ENCODE results near the gene TGFBR2.

TGFBR2 gene

DNA sequence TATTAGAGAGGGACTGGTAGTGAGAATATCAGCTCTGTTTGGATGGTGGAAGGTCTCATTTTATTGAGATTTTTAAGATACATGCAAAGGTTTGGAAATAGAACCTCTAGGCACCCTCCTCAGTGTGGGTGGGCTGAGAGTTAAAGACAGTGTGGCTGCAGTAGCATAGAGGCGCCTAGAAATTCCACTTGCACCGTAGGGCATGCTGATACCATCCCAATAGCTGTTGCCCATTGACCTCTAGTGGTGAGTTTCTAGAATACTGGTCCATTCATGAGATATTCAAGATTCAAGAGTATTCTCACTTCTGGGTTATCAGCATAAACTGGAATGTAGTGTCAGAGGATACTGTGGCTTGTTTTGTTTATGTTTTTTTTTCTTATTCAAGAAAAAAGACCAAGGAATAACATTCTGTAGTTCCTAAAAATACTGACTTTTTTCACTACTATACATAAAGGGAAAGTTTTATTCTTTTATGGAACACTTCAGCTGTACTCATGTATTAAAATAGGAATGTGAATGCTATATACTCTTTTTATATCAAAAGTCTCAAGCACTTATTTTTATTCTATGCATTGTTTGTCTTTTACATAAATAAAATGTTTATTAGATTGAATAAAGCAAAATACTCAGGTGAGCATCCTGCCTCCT is 87.2 kb downstream of the TGFBR2 start:
- H3K4me3 ChIP-seq (ENCODE audit: low read depth, low read length): no peak overlapping the region
- peak; percentile 72 for DNase-seq (ENCODE audit: low read depth, low spot score)
- in situ Hi-C loops (cut with HindIII; ENCODE audit: low sequenced_read_pairs): no loop called here
- TF ChIP-seq, protein P1, sequence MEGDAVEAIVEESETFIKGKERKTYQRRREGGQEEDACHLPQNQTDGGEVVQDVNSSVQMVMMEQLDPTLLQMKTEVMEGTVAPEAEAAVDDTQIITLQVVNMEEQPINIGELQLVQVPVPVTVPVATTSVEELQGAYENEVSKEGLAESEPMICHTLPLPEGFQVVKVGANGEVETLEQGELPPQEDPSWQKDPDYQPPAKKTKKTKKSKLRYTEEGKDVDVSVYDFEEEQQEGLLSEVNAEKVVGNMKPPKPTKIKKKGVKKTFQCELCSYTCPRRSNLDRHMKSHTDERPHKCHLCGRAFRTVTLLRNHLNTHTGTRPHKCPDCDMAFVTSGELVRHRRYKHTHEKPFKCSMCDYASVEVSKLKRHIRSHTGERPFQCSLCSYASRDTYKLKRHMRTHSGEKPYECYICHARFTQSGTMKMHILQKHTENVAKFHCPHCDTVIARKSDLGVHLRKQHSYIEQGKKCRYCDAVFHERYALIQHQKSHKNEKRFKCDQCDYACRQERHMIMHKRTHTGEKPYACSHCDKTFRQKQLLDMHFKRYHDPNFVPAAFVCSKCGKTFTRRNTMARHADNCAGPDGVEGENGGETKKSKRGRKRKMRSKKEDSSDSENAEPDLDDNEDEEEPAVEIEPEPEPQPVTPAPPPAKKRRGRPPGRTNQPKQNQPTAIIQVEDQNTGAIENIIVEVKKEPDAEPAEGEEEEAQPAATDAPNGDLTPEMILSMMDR (IDR thresholded peaks at IDR 0.05; ENCODE audit: low read depth, low read length): peak; percentile 71

- H3K4me3 ChIP-seq (ENCODE audit: low read depth, low read length): no peak overlapping the region
- TF ChIP-seq, protein P1 (IDR thresholded peaks at IDR 0.05; ENCODE audit: low read depth, low read length): no peak
- in situ Hi-C loops (cut with HindIII; ENCODE audit: low sequenced_read_pairs): no loop called here
- no peak for DNase-seq (ENCODE audit: low read depth, low spot score)
These were observed 87.7 kb downstream of the TGFBR2 start for GRCh38 chr3:30694148-30694547.

GRCh38 chr3:30694668-30695067 is 88.3 kb downstream of the TGFBR2 start:
- no peak for DNase-seq (ENCODE audit: low read depth, low spot score)
- no peak overlapping the region for H3K4me3 ChIP-seq (ENCODE audit: low read depth, low read length)
- TF ChIP-seq, protein P1 (IDR thresholded peaks at IDR 0.05; ENCODE audit: low read depth, low read length): no peak
- in situ Hi-C loops (cut with HindIII; ENCODE audit: low sequenced_read_pairs): no loop called here

- TF ChIP-seq, protein P1 (IDR thresholded peaks at IDR 0.05; ENCODE audit: low read depth, low read length): no peak
- DNase-seq (ENCODE audit: low read depth, low spot score): no peak
- no peak overlapping the region for H3K4me3 ChIP-seq (ENCODE audit: low read depth, low read length)
- in situ Hi-C loops (cut with HindIII; ENCODE audit: low sequenced_read_pairs): no loop called here
These were observed 89.1 kb downstream of the TGFBR2 start for GRCh38 chr3:30695302-30696061.

DNA sequence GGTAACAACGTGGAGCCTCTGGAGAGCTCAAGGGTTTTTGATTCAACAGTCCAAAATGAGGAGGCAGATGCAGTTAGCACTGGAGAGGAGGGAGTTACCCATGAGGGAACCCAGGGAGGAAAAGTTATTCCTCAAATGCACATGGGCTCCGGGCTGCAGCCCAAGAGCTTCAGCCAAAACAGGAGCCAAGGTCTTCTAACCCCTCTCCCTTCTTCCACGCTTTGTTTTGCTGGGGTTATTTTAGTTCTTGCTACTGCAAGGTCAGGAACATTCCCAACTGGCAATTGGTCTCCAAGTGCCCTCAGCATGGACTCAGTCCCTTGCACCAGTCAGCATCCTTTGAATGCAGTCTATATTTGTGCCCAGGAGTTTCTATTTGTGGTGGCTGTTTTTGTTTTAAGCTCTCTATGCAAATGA is 90.0 kb downstream of the TGFBR2 start:
- DNase-seq (ENCODE audit: low read depth, low spot score): no peak
- in situ Hi-C loops (cut with HindIII; ENCODE audit: low sequenced_read_pairs): no loop called here
- TF ChIP-seq, protein P1 (IDR thresholded peaks at IDR 0.05; ENCODE audit: low read depth, low read length): no peak
- no peak overlapping the region for H3K4me3 ChIP-seq (ENCODE audit: low read depth, low read length)

DNA sequence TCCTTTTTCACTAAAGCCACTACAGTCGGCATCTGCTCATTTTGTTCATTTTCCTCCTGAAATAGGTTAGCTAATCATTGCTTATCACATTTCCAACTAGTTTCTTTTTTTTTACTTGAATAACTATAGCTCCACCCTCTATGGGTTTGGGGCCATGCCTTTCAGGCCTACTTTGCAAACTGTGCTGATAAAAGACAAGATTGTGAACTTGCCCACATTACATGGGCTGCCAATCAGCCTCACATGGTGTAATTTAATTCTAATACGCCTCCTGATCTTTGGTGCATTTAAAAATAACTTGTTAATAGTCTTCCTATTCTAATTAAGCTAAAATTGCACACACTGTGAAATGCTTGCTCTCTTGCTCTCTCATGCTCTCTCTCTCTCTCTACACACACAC is 90.5 kb downstream of the TGFBR2 start:
- in situ Hi-C loops (cut with HindIII; ENCODE audit: low sequenced_read_pairs): no loop called here
- no peak for DNase-seq (ENCODE audit: low read depth, low spot score)
- TF ChIP-seq, protein P1 (IDR thresholded peaks at IDR 0.05; ENCODE audit: low read depth, low read length): no peak

More for the DNA sequence above, 90.5 kb downstream of the TGFBR2 start:
- H3K4me3 ChIP-seq (ENCODE audit: low read depth, low read length): no peak overlapping the region

Measured in astrocyte of the spinal cord (primary cell).